HEK293 (cell line): Measurements from ENCODE around the gene SMARCD3.

Experiments
- CTCF ChIA-PET: fragments of 350-600 bp; formaldehyde crosslinking; extraction: SDS; loops from one replicate; lab custom pipeline; 2021; ENCODE audit warnings: antibody characterized with exemption; lab: Yijun Ruan, JAX
- POLR2A ChIA-PET: fragments of 300-600 bp; formaldehyde crosslinking; extraction: SDS; loops from one replicate; lab custom pipeline; 2020; ENCODE audit warnings: antibody characterized with exemption, inconsistent platforms; lab: Yijun Ruan, JAX
- H3K27ac ChIP-seq: fragments of 200-500 bp; sonication (Bioruptor generic); 2 replicates; pipeline ENCODE4 v1.5.1; 2014; ENCODE audit warnings: low read depth, low read length, control low read depth, inconsistent platforms; ENCODE audit errors: extremely low read depth
- H3K36me3 ChIP-seq, 2 experiments: fragments of 200-500 bp in 1 of 2; sonication (Bioruptor generic) in 1 of 2; 1 replicate in 1 of 2; 2 replicates in 1 of 2; pipeline ENCODE4 v1.5.1; 2014 to 2017; ENCODE audit warnings: inconsistent platforms in 2 of 2, low read length in 2 of 2; ENCODE audit not compliant: control insufficient read depth in 2 of 2, insufficient read depth in 1 of 2
- H3K4me1 ChIP-seq: fragments of 200-500 bp; sonication (Bioruptor generic); 2 replicates; pipeline ENCODE4 v1.5.1; 2014; ENCODE audit warnings: mild to moderate bottlenecking, low read length, inconsistent platforms; ENCODE audit not compliant: control insufficient read depth, insufficient read depth
- H3K4me3 ChIP-seq: 2 replicates; pipeline ENCODE4 v1.5.1; 2011; ENCODE audit warnings: low read depth, mild to moderate bottlenecking, control low read depth, low read length, moderate library complexity
- H3K9me3 ChIP-seq: fragments of 200-500 bp; sonication (Bioruptor generic); 2 replicates; pipeline ENCODE4 v1.5.1; 2014; ENCODE audit warnings: low read depth, low read length, inconsistent platforms; ENCODE audit not compliant: control insufficient read depth, insufficient read depth
- KLF16 ChIP-seq: fragments of 450-650 bp; formaldehyde crosslinking; IDR thresholded peaks from 2 replicates; pipeline ENCODE4 v1.5.1; 2017; ENCODE audit warnings: missing biosample characterization, missing genetic modification characterization
- PBX3 ChIP-seq: sonication (generic); formaldehyde crosslinking; IDR thresholded peaks from 2 replicates; pipeline ENCODE4 v1.8.1; 2022; ENCODE audit warnings: mild to moderate bottlenecking, moderate library complexity, missing genetic modification reagents
- SALL2 ChIP-seq: fragments of 450-650 bp; formaldehyde crosslinking; IDR thresholded peaks from 2 replicates; pipeline ENCODE4 v1.5.0; 2017; ENCODE audit warnings: missing biosample characterization, mild to moderate bottlenecking, missing genetic modification characterization, borderline replicate concordance
- ZNF155 ChIP-seq: fragments of 450-650 bp; formaldehyde crosslinking; IDR thresholded peaks from 2 replicates; pipeline ENCODE4 v1.5.1; 2016; ENCODE audit warnings: missing biosample characterization, missing genetic modification characterization
- ZNF488 ChIP-seq: fragments of 450-650 bp; formaldehyde crosslinking; IDR thresholded peaks from 2 replicates; pipeline ENCODE4 v1.5.1; 2016; ENCODE audit warnings: missing biosample characterization, missing genetic modification characterization
- ZNF529 ChIP-seq: fragments of 450-650 bp; formaldehyde crosslinking; IDR thresholded peaks from 2 replicates; pipeline ENCODE4 v1.5.1; 2017; ENCODE audit warnings: missing genetic modification characterization, missing biosample characterization; ENCODE audit not compliant: insufficient replicate concordance
- ZNF560 ChIP-seq: fragments of 450-650 bp; formaldehyde crosslinking; IDR thresholded peaks from 2 replicates; pipeline ENCODE4 v1.5.1; 2017; ENCODE audit warnings: missing biosample characterization, missing genetic modification characterization, borderline replicate concordance
- ZNF76 ChIP-seq: fragments of 450-650 bp; formaldehyde crosslinking; IDR thresholded peaks from 2 replicates; pipeline ENCODE4; 2016; ENCODE audit warnings: low read depth, missing biosample characterization, missing genetic modification characterization, borderline replicate concordance
- ZNF776 ChIP-seq: fragments of 450-650 bp; formaldehyde crosslinking; IDR thresholded peaks from 2 replicates; pipeline ENCODE4 v1.5.0; 2017; ENCODE audit warnings: missing biosample characterization, missing genetic modification characterization, borderline replicate concordance
- ZSCAN30 ChIP-seq: fragments of 450-650 bp; IDR thresholded peaks from 2 replicates; pipeline ENCODE4 v1.5.1; 2018; ENCODE audit warnings: missing biosample characterization, mild to moderate bottlenecking, missing genetic modification characterization, moderate library complexity
- TF ChIP-seq, protein P1 (sequence below): fragments of 450-650 bp; formaldehyde crosslinking; IDR thresholded peaks from 2 replicates; pipeline ENCODE4 v1.5.1; 2017; ENCODE audit warnings: missing biosample characterization, missing genetic modification characterization

SMARCD3 gene

GRCh38 chr7:151189038-151189437 lies 59.5 kb downstream of the SMARCD3 start:
- Histone ChIP-seq H3K36me3 (no peaks in the 10 kb centered on the region), H3K4me1 (no peaks in the 10 kb centered on the region), H3K4me3 (no peak overlapping the region), H3K9me3 (no peaks in the 10 kb centered on the region), H3K27ac (no peak overlapping the region)
- ChIA-PET POLR2A (no interaction called here), CTCF (no interaction called here)
- TF ChIP-seq PBX3, result no peak
- TF ChIP-seq ZNF155 (tag by site-specific recombination), result no peak
- TF ChIP-seq SALL2 (tag by site-specific recombination), result no peak
- no peak for TF ChIP-seq ZNF488
- TF ChIP-seq ZNF776, result no peak
- no peak for TF ChIP-seq ZNF529 (tag by site-specific recombination)
- no peak for TF ChIP-seq KLF16
- no peak for TF ChIP-seq ZNF76
- TF ChIP-seq, protein P1, sequence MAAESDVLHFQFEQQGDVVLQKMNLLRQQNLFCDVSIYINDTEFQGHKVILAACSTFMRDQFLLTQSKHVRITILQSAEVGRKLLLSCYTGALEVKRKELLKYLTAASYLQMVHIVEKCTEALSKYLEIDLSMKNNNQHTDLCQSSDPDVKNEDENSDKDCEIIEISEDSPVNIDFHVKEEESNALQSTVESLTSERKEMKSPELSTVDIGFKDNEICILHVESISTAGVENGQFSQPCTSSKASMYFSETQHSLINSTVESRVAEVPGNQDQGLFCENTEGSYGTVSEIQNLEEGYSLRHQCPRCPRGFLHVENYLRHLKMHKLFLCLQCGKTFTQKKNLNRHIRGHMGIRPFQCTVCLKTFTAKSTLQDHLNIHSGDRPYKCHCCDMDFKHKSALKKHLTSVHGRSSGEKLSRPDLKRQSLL, result no peak
- no peak for TF ChIP-seq ZSCAN30 (tag by site-specific recombination)
- no peak for TF ChIP-seq ZNF560 (tag by site-specific recombination)
